GM12878 (cell line): ENCODE results near the gene CDR2.

Source experiments
- CTCF ChIP-seq, 3 experiments: IDR thresholded peaks in 2 of 3; conservative IDR thresholded peaks in 1 of 3; 2 replicates each; pipeline ENCODE4 v1.5.1; 2011; ENCODE audit warnings: low read depth in 3 of 3, low read length in 3 of 3, mild to moderate bottlenecking in 3 of 3, control low read depth in 2 of 3, moderate library complexity in 2 of 3, inconsistent platforms in 1 of 3, mixed read lengths in 1 of 3; ENCODE audit not compliant: control insufficient read depth in 2 of 3, insufficient read depth in 1 of 3; ENCODE audit errors: extremely low read depth in 1 of 3
- ETV6 ChIP-seq, 2 experiments: fragments of 450-650 bp in 1 of 2; IDR thresholded peaks in 1 of 2; conservative IDR thresholded peaks in 1 of 2; 2 replicates each; pipeline ENCODE4 v1.6.1; 2014; ENCODE audit warnings: antibody characterized with exemption in 1 of 2, borderline replicate concordance in 1 of 2, low read depth in 1 of 2, mild to moderate bottlenecking in 1 of 2, moderate library complexity in 1 of 2
- KDM1A ChIP-seq: fragments of 200-600 bp; sonication (generic); IDR thresholded peaks from 2 replicates; pipeline ENCODE4 v1.6.1; 2016; ENCODE audit warnings: borderline replicate concordance
- MAX ChIP-seq: IDR thresholded peaks from 2 replicates; pipeline ENCODE4 v1.6.1; 2012; ENCODE audit warnings: low read depth, low read length, improper control_type of control experiment
- MTA3 ChIP-seq: IDR thresholded peaks from 2 replicates; pipeline ENCODE4 v1.6.1; 2012; ENCODE audit warnings: low read length, inconsistent platforms, borderline replicate concordance
- POLR2AphosphoS2 ChIP-seq: IDR thresholded peaks from 2 replicates; pipeline ENCODE4 v1.6.1; 2011; ENCODE audit warnings: low read depth, mild to moderate bottlenecking, low read length, improper control_type of control experiment, moderate library complexity
- REST ChIP-seq: IDR thresholded peaks from 2 replicates; pipeline ENCODE4 v1.6.1; 2012; ENCODE audit warnings: mild to moderate bottlenecking, low read depth, low read length
- USF2 ChIP-seq: IDR thresholded peaks from 2 replicates; pipeline ENCODE4 v1.6.1; 2011; ENCODE audit warnings: low read depth, low read length, improper control_type of control experiment, borderline replicate concordance

GRCh38 chr16:22347100-22347820, 27.2 kb downstream of the CDR2 start:
- TF ChIP-seq KDM1A (no peak), USF2 (no peak), MAX (no peak), CTCF (IDR thresholded peaks at IDR 0.05 in 2 of 3, conservative IDR thresholded peaks at IDR 0.05 in 1 of 3; ENCODE audit: control insufficient read depth in 2 of 3, extremely low read depth in 1 of 3, insufficient read depth in 1 of 3, low read depth in 3 of 3, low read length in 3 of 3) (no peak), REST (no peak), ETV6 (conservative IDR thresholded peaks at IDR 0.05 in 1 of 2, IDR thresholded peaks at IDR 0.05 in 1 of 2; ENCODE audit: borderline replicate concordance in 1 of 2, low read depth in 1 of 2) (no peak), MTA3 (no peak), POLR2AphosphoS2 (no peak)
